Cardiac muscle cell (in vitro differentiated cells and primary cell): ENCODE data around the gene SMCO3. TPM values are rescaled to one million over a fixed set of nuclear protein-coding genes. Genes with fewer than 3 reads are reported as not detected.

Experiments used
- DNase-seq, 2 donors: peaks; one replicate each; pipeline versions ENCODE4 v3.0.0 to v3.0.0-alpha.2; 2010 to 2017; ENCODE audit warnings: low read depth in 1 of 2, low spot score in 1 of 2
- H3K27ac ChIP-seq: fragments of 200-600 bp; sonication (generic); 2 replicates; pipeline ENCODE4 v1.5.1; 2016
- H3K27me3 ChIP-seq: fragments of 200-600 bp; sonication (generic); 2 replicates; pipeline ENCODE4 v1.6.0; 2016; ENCODE audit warnings: control low read depth
- H3K36me3 ChIP-seq: fragments of 200-600 bp; sonication (generic); 2 replicates; pipeline ENCODE4 v1.5.1; 2016; ENCODE audit warnings: control low read depth
- H3K4me1 ChIP-seq: fragments of 200-600 bp; sonication (generic); 2 replicates; pipeline ENCODE4 v1.8.1; 2017; ENCODE audit warnings: low read depth, mild to moderate bottlenecking, mixed run types
- H3K4me3 ChIP-seq: fragments of 200-600 bp; sonication (generic); 2 replicates; pipeline ENCODE4 v1.5.1; 2016; ENCODE audit warnings: mild to moderate bottlenecking
- H3K9me3 ChIP-seq: fragments of 200-600 bp; sonication (generic); 2 replicates; pipeline ENCODE4 v1.5.1; 2017; ENCODE audit warnings: low read depth, mild to moderate bottlenecking, control low read depth
- CTCF ChIP-seq: IDR thresholded peaks from 2 replicates; pipeline ENCODE4 v1.5.1; 2012; ENCODE audit warnings: low read depth, mild to moderate bottlenecking, low read length
- polyA plus RNA-seq: library from polyadenylated mRNA; unstranded; fragments of >200 nt; fragmentation: Nextera tagmentation; extraction: Ambion mirVana; gene quantifications from 2 replicates; pipeline ENCODE4 v1.2.1, GENCODE V29; 2016
- total RNA-seq: library from RNA; depleted of rRNA; stranded (reverse); fragments of >200 nt; gene quantifications from 2 replicates; pipeline ENCODE4 v1.2.3, GENCODE V29; 2016

Gene SMCO3
- total and polyA plus RNA-seq, 2 experiments from 2014 or later: 0.22 TPM; not detected in 1

DNA sequence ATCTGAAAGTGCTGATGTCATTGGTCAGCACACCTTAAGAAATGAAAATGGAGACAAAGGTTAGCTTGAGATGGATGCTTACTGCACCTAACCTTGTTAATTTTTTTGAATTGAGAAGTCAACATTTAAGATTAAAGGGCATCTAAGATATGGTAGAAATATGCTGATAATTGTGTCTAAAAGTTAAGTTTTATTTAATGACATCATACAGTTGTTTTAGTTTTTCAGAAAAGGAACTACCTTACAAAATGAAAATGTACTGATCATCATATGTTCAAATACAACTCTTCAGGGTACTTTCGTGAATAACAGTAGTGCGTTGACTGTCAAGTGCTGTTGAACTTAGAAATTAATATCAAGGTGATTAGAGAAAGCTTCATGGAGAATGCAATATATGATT is 2.5 kb downstream of the SMCO3 start:
- no peak for DNase-seq
- TF ChIP-seq CTCF: no peak
- Histone ChIP-seq H3K4me1 (peaks cover 11% of the 10 kb centered on the region), H3K27me3 (no peaks in the 10 kb centered on the region), H3K4me3 (no peak overlapping the region), H3K36me3 (no peaks in the 10 kb centered on the region), H3K9me3 (no peaks in the 10 kb centered on the region), H3K27ac (no peak overlapping the region)

- H3K36me3 ChIP-seq: no peaks in the 10 kb centered on the region
- peaks cover 11% of the 10 kb centered on the region for H3K4me1 ChIP-seq
- peak in 1 of 2 donors; percentile 48 for DNase-seq
- no peaks in the 10 kb centered on the region for H3K9me3 ChIP-seq
- no peak overlapping the region for H3K4me3 ChIP-seq
- no peaks in the 10 kb centered on the region for H3K27me3 ChIP-seq
- peak overlapping the region; percentile 9 for H3K27ac ChIP-seq
- TF ChIP-seq CTCF: peak; percentile 54
Observed at GRCh38 chr12:14810953-14811483, 3.0 kb downstream of the SMCO3 start.

GRCh38 chr12:14810167-14810952 is 3.6 kb downstream of the SMCO3 start:
- H3K27ac ChIP-seq: peak overlapping the region; percentile 9
- H3K9me3 ChIP-seq: no peaks in the 10 kb centered on the region
- DNase-seq: peak in 1 of 2 donors; percentile 11
- TF ChIP-seq CTCF: no peak
- no peaks in the 10 kb centered on the region for H3K27me3 ChIP-seq
- no peak overlapping the region for H3K4me3 ChIP-seq
- H3K4me1 ChIP-seq: peaks cover 11% of the 10 kb centered on the region
- H3K36me3 ChIP-seq: no peaks in the 10 kb centered on the region

GRCh38 chr12:14803830-14804160 is 10.2 kb downstream of the SMCO3 start:
- no peaks in the 10 kb centered on the region for H3K9me3 ChIP-seq
- no peak for TF ChIP-seq CTCF
- peak overlapping the region; percentile 85 for H3K27ac ChIP-seq
- H3K4me1 ChIP-seq: peaks cover 12% of the 10 kb centered on the region
- no peaks in the 10 kb centered on the region for H3K27me3 ChIP-seq
- H3K4me3 ChIP-seq: peak overlapping the region; percentile 88
- peaks cover 6% of the 10 kb centered on the region for H3K36me3 ChIP-seq
- no peak for DNase-seq

DNA sequence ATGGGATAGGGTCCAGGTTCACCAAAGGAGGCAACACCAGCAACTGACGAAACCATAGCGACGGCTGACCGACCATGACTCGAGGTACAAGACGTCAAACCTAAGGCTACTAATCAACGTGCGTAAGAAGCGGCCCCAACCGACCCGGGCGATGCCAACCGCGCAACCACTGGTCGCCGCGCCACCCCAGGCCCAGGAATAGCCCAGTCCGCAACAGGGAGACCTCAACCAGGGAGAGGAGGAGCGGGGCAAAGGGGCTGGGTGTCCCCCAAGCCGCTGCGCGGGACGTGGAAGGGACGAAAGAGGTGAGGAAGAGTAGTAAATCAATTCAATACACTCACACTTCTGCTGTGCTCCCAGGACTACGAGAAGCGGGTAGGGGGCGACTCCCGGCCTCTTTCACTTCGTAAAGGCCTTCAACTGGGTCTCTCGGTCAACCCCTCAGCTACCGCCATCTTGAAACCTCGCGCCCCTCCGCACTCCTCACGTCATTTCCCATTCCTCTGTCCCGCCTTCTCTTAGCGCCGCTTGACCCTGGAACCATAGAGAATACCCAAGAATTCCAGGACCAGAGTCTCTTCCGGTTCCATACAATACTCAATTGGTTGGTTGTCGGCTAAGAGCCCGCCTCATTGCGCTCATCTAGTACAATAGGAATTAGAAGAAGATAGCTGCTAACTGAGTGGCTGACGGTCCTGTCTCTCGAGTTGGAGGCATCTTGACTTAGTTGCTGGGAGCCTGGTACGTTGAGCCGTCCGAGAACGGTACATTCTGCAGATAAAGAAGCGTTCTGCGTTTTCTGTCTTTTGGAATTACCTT is 10.8 kb downstream of the SMCO3 start, which contains the start of the genes C12orf60 and WBP11:
Gene C12orf60 (plus strand): TSS at position 660 of the 819 bp plus-strand sequence. CDS start 19,266 bp downstream, outside the sequence.
Gene WBP11 (minus strand): TSS at position 468 of the 819 bp plus-strand sequence. CDS start 2,095 bp downstream, outside the sequence.
- no peak for TF ChIP-seq CTCF
- no peaks in the 10 kb centered on the region for H3K9me3 ChIP-seq
- H3K36me3 ChIP-seq: peaks cover 11% of the 10 kb centered on the region
- peak within 1 kb of the TSS; percentile 88 for H3K4me3 ChIP-seq
- H3K27me3 ChIP-seq: no peaks in the 10 kb centered on the region
- peak within 1 kb of the TSS; percentile 97 for H3K27ac ChIP-seq
- peak; percentile 98 to 99 for DNase-seq
- H3K4me1 ChIP-seq: peaks cover 12% of the 10 kb centered on the region
